ENCODE results near the gene KRI1.

GRCh38 chr19:10516671-10517286, 49.0 kb downstream of the KRI1 start:
- TF ChIP-seq CTCF (IDR thresholded peaks at IDR 0.05 in 4 of 5, conservative IDR thresholded peaks at IDR 0.05 in 1 of 5) (no peak), POLR2A (IDR thresholded peaks at IDR 0.05) (no peak)

Measured in gastrocnemius medialis (tissue), 4 donors.